Chondrocyte (in vitro differentiated cells): ENCODE data around the gene ANO4. TPM values are rescaled to one million over a fixed set of nuclear protein-coding genes. Genes with fewer than 3 reads are reported as not detected.

Source experiments
- DNase-seq: peaks from one replicate; pipeline ENCODE4 v3.0.0; 2021; ENCODE audit warnings: mixed read lengths, low spot score
- H3K27ac Mint-ChIP-seq: one replicate; pipeline ENCODE4 v1.8.0; 2021; ENCODE audit warnings: mild to moderate bottlenecking, moderate library complexity, mixed read lengths; ENCODE audit not compliant: unreplicated experiment
- H3K27me3 Mint-ChIP-seq: 2 replicates; pipeline ENCODE4 v1.8.0; 2021; ENCODE audit warnings: low read depth, mixed read lengths
- H3K36me3 Mint-ChIP-seq: 2 replicates; pipeline ENCODE4 v1.8.0; 2021; ENCODE audit warnings: low read depth, mixed read lengths
- H3K4me1 Mint-ChIP-seq: 2 replicates; pipeline ENCODE4 v1.8.0; 2021; ENCODE audit warnings: low read depth, mild to moderate bottlenecking, mixed read lengths
- H3K4me3 Mint-ChIP-seq: one replicate; pipeline ENCODE4 v1.8.0; 2021; ENCODE audit warnings: mild to moderate bottlenecking, moderate library complexity, mixed read lengths; ENCODE audit not compliant: unreplicated experiment
- H3K9me3 Mint-ChIP-seq: 2 replicates; pipeline ENCODE4 v1.8.0; 2021; ENCODE audit warnings: low read depth, mixed read lengths
- CTCF ChIP-seq: fragments of 200-600 bp; sonication (generic); IDR thresholded peaks from 2 replicates; pipeline ENCODE4 v1.5.0; 2021; ENCODE audit warnings: antibody characterized with exemption, mild to moderate bottlenecking, moderate library complexity
- total RNA-seq: library from RNA; stranded (reverse); gene quantifications from 3 replicates; pipeline ENCODE4 v1.2.1, GENCODE V29; 2021

The ANO4 gene
- total RNA-seq, 1 donor from 2014 or later, result 9.2 TPM

DNA sequence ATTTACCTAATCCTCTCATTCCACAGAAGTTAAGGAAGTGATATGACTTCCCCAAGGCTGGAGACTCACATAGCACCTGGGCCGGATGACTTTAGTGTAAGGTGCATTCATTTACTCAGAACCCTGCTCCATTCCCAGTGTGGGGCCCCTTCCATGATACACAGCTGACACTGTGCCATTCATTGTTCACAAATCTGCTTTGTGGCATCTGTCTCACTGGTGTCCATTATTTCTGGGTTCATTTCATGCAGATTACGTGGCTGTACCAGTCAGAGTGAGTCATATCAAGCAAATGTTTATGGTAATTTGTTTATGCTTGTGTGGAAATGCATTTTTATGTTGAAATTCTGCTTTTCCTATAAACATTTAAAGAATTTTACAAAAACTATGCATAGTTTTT is 5.2 kb downstream of the ANO4 start:
- no peak for TF ChIP-seq CTCF
- Mint-ChIP-seq H3K4me3 (no peak overlapping the region), H3K9me3 (peaks cover 5% of the 10 kb centered on the region), H3K27me3 (no peaks in the 10 kb centered on the region), H3K4me1 (peaks cover 55% of the 10 kb centered on the region), H3K27ac (peak overlapping the region; percentile 92), H3K36me3 (peaks cover 2% of the 10 kb centered on the region)
- no peak for DNase-seq

GRCh38 chr12:100800723-100801122 is 6.1 kb downstream of the ANO4 start:
- Mint-ChIP-seq H3K9me3 (peaks cover 9% of the 10 kb centered on the region), H3K4me3 (no peak overlapping the region), H3K27ac (no peak overlapping the region), H3K4me1 (peaks cover 45% of the 10 kb centered on the region), H3K27me3 (no peaks in the 10 kb centered on the region), H3K36me3 (peaks cover 2% of the 10 kb centered on the region)
- no peak for DNase-seq
- TF ChIP-seq CTCF, result no peak

- DNase-seq, result no peak
- peaks cover 2% of the 10 kb centered on the region for H3K36me3 Mint-ChIP-seq
- peaks cover 39% of the 10 kb centered on the region for H3K4me1 Mint-ChIP-seq
- H3K27ac Mint-ChIP-seq, result no peak overlapping the region
- TF ChIP-seq CTCF, result no peak
- H3K4me3 Mint-ChIP-seq, result no peak overlapping the region
- H3K27me3 Mint-ChIP-seq, result no peaks in the 10 kb centered on the region
- peaks cover 9% of the 10 kb centered on the region for H3K9me3 Mint-ChIP-seq
Measured at GRCh38 chr12:100801320-100801719, 6.7 kb downstream of the ANO4 start.

DNA sequence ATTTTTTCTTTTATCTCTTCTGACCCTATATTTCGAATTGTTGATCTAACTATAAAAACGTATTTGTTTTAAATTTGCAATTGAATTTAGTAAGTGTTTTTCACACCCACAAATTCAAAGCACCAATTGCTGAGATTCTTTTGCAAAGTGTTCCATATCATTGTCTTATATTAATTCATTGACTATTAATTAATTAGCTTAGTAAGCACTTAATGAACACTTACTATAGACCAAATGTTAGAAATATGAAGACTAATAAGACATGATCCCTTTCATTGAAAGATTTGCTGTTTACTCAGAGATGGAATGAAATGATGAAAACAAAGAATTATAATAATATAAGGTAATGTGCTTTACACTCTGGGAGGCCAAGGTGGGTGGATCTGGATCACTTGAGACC is 14.2 kb downstream of the ANO4 start:
- Mint-ChIP-seq H3K27me3 (no peaks in the 10 kb centered on the region), H3K4me1 (no peaks in the 10 kb centered on the region), H3K9me3 (peaks cover 9% of the 10 kb centered on the region), H3K4me3 (no peak overlapping the region), H3K36me3 (peaks cover 2% of the 10 kb centered on the region), H3K27ac (no peak overlapping the region)
- no peak for DNase-seq
- no peak for TF ChIP-seq CTCF

GRCh38 chr12:100820314-100820713 is 25.7 kb downstream of the ANO4 start:
- no peak overlapping the region for H3K4me3 Mint-ChIP-seq
- no peaks in the 10 kb centered on the region for H3K27me3 Mint-ChIP-seq
- no peak for DNase-seq
- no peaks in the 10 kb centered on the region for H3K9me3 Mint-ChIP-seq
- TF ChIP-seq CTCF, result no peak
- H3K4me1 Mint-ChIP-seq, result peaks cover 7% of the 10 kb centered on the region
- H3K27ac Mint-ChIP-seq, result no peak overlapping the region
- H3K36me3 Mint-ChIP-seq, result no peaks in the 10 kb centered on the region
